ENCODE data around the gene COMTD1. TPM values are rescaled to one million over a fixed set of nuclear protein-coding genes. Genes with fewer than 3 reads are reported as not detected.

Gene COMTD1
- total RNA-seq, 2 donors from 2014 or later = 26.8 to 49.3 TPM

- H3K27ac ChIP-seq = peak overlapping the region; percentile 69 to 77
- H3K36me3 ChIP-seq = no peaks in the 10 kb centered on the region
- WGBS = 60% methylated on average over 10 of the region's 10 CpGs
- intact Hi-C loops (cut with DNase I) = no loop called here
- no peaks in the 10 kb centered on the region for H3K27me3 ChIP-seq (replicated peaks; ENCODE audit: insufficient read depth)
- peaks cover 6% of the 10 kb centered on the region for H3K4me1 ChIP-seq (replicated peaks)
- no peak overlapping the region for H3K4me3 ChIP-seq
- TF ChIP-seq, protein P1, sequence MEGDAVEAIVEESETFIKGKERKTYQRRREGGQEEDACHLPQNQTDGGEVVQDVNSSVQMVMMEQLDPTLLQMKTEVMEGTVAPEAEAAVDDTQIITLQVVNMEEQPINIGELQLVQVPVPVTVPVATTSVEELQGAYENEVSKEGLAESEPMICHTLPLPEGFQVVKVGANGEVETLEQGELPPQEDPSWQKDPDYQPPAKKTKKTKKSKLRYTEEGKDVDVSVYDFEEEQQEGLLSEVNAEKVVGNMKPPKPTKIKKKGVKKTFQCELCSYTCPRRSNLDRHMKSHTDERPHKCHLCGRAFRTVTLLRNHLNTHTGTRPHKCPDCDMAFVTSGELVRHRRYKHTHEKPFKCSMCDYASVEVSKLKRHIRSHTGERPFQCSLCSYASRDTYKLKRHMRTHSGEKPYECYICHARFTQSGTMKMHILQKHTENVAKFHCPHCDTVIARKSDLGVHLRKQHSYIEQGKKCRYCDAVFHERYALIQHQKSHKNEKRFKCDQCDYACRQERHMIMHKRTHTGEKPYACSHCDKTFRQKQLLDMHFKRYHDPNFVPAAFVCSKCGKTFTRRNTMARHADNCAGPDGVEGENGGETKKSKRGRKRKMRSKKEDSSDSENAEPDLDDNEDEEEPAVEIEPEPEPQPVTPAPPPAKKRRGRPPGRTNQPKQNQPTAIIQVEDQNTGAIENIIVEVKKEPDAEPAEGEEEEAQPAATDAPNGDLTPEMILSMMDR (IDR thresholded peaks at IDR 0.05) = no peak
- TF ChIP-seq POLR2AphosphoS5 (IDR thresholded peaks at IDR 0.05) (peak; percentile 33), POLR2A (IDR thresholded peaks at IDR 0.05) (no peak)
- no peaks in the 10 kb centered on the region for H3K9me3 ChIP-seq
- peak; percentile 67 for DNase-seq (ENCODE audit: low spot score)
Measured at GRCh38 chr10:75245354-75246250, 9.8 kb upstream of the COMTD1 start.

GRCh38 chr10:75244487-75245353 lies 9.0 kb upstream of the COMTD1 start:
- intact Hi-C loops (cut with DNase I) = no loop called here

GRCh38 chr10:75243426-75243825 lies 7.7 kb upstream of the COMTD1 start:
- Histone ChIP-seq H3K4me1 (replicated peaks) (peaks cover 6% of the 10 kb centered on the region), H3K36me3 (no peaks in the 10 kb centered on the region), H3K27ac (no peak overlapping the region), H3K9me3 (no peaks in the 10 kb centered on the region), H3K4me3 (no peak overlapping the region), H3K27me3 (replicated peaks; ENCODE audit: insufficient read depth) (no peaks in the 10 kb centered on the region)
- intact Hi-C loops (cut with DNase I) = no loop called here
- 80% methylated on average over 10 of the region's 10 CpGs for WGBS
- TF ChIP-seq POLR2AphosphoS5 (IDR thresholded peaks at IDR 0.05) (no peak), POLR2A (IDR thresholded peaks at IDR 0.05) (no peak)
- TF ChIP-seq, protein P1 (IDR thresholded peaks at IDR 0.05) = no peak
- no peak for DNase-seq (ENCODE audit: low spot score)

More at GRCh38 chr10:75244487-75245353, 9.0 kb upstream of the COMTD1 start:
- TF ChIP-seq POLR2AphosphoS5 (IDR thresholded peaks at IDR 0.05) = peak; percentile 73
- TF ChIP-seq, protein P1 (IDR thresholded peaks at IDR 0.05) = no peak
- TF ChIP-seq POLR2A (IDR thresholded peaks at IDR 0.05) = no peak
- Histone ChIP-seq H3K27me3 (replicated peaks; ENCODE audit: insufficient read depth) (no peaks in the 10 kb centered on the region), H3K4me1 (replicated peaks) (peaks cover 6% of the 10 kb centered on the region), H3K27ac (peak overlapping the region; percentile 69 to 77), H3K9me3 (no peaks in the 10 kb centered on the region), H3K36me3 (no peaks in the 10 kb centered on the region), H3K4me3 (no peak overlapping the region)
- DNase-seq (ENCODE audit: low spot score) = peak; percentile 60
- 73% methylated on average over 8 of the region's 8 CpGs for WGBS

DNA sequence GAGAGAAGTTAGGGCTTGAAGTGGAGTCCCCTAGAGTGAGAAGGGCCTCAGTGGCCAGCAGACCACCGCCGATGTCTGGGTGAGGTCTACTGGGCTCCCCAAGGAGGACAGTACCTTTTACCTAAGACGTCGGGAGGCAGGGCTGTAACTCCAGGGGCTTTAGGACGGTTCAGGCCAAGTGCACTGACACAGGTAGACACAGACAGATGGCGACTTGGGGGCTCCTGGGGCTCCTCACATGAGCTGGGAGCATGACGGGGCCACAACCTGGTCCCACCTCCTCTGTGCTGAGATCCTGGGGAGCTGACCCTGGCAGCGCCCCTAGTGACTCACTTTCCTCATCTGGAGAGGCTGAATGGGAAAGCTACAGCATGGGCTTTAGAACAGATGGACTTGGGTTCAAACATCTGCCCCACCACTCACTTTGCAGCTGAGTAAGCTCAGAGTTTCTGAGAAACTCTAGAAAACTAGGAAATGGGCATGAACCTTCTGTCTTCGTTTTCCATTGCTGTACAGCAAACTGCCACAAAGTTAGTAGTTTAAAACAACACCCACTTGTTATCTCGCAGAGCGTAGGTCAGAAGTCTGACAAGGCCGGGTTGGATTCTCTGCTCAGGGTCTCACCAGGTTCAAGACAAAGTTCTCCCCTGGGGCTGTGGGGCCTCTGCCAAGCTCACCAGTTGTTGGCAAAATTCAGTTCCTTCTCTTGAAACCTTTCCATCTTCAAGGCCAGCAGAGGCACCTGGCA lies 4.7 kb upstream of the COMTD1 start:
- DNase-seq (ENCODE audit: low spot score) = no peak
- intact Hi-C loops (cut with DNase I) = no loop called here
- WGBS = 90% methylated on average over 12 of the region's 12 CpGs
- Histone ChIP-seq H3K9me3 (no peaks in the 10 kb centered on the region), H3K36me3 (no peaks in the 10 kb centered on the region), H3K4me3 (no peak overlapping the region), H3K4me1 (replicated peaks) (peaks cover 3% of the 10 kb centered on the region), H3K27me3 (replicated peaks; ENCODE audit: insufficient read depth) (no peaks in the 10 kb centered on the region), H3K27ac (no peak overlapping the region)
- no peak for TF ChIP-seq POLR2AphosphoS5 (IDR thresholded peaks at IDR 0.05)
- TF ChIP-seq, protein P1 (IDR thresholded peaks at IDR 0.05) = no peak
- TF ChIP-seq POLR2A (IDR thresholded peaks at IDR 0.05) = no peak

Data from prostate gland (tissue), 2 donors.